T-helper 17 cell (primary cell): ENCODE data around the gene ATXN7L1. TPM values are rescaled to one million over a fixed set of nuclear protein-coding genes. Genes with fewer than 3 reads are reported as not detected.

Experiments used
- ATAC-seq: fragments of 150-1000 bp; cut with Tn5 transposase; 2 replicates; pipeline ENCODE4 v1.10.0; 2021; ENCODE audit warnings: mild to moderate bottlenecking, moderate library complexity
- DNase-seq, 3 donors: peaks; one replicate each; pipeline versions ENCODE4 v3.0.0 to v3.0.0-alpha.2; 2020 to 2021
- H3K9me3 ChIP-seq: one replicate; pipeline ENCODE4 v1.7.0; 2013; ENCODE audit warnings: low read length, mild to moderate bottlenecking; ENCODE audit not compliant: control insufficient read depth, poor library complexity, severe bottlenecking
- H3K27ac Mint-ChIP-seq: one replicate; pipeline ENCODE4 v1.8.0; 2022; ENCODE audit warnings: mild to moderate bottlenecking, moderate library complexity, mixed read lengths
- H3K27me3 Mint-ChIP-seq: one replicate; pipeline ENCODE4 v1.8.0; 2022; ENCODE audit warnings: mixed read lengths
- H3K36me3 Mint-ChIP-seq: one replicate; pipeline ENCODE4 v1.8.0; 2022; ENCODE audit warnings: low read depth, mixed read lengths
- H3K4me1 Mint-ChIP-seq: one replicate; pipeline ENCODE4 v1.8.0; 2022; ENCODE audit warnings: mild to moderate bottlenecking, mixed read lengths
- H3K4me3 Mint-ChIP-seq: one replicate; pipeline ENCODE4 v1.8.0; 2022; ENCODE audit warnings: mild to moderate bottlenecking, moderate library complexity, mixed read lengths
- total RNA-seq, 4 donors: library from RNA in 2 of 4; stranded (reverse) in 2 of 4; gene quantifications; one replicate each; pipeline ENCODE4 v1.2.3 and lab custom pipeline; 2022 to 2026

Gene ATXN7L1
- total RNA-seq, 2 donors from 2014 or later: 36.6 to 45.7 TPM

DNA sequence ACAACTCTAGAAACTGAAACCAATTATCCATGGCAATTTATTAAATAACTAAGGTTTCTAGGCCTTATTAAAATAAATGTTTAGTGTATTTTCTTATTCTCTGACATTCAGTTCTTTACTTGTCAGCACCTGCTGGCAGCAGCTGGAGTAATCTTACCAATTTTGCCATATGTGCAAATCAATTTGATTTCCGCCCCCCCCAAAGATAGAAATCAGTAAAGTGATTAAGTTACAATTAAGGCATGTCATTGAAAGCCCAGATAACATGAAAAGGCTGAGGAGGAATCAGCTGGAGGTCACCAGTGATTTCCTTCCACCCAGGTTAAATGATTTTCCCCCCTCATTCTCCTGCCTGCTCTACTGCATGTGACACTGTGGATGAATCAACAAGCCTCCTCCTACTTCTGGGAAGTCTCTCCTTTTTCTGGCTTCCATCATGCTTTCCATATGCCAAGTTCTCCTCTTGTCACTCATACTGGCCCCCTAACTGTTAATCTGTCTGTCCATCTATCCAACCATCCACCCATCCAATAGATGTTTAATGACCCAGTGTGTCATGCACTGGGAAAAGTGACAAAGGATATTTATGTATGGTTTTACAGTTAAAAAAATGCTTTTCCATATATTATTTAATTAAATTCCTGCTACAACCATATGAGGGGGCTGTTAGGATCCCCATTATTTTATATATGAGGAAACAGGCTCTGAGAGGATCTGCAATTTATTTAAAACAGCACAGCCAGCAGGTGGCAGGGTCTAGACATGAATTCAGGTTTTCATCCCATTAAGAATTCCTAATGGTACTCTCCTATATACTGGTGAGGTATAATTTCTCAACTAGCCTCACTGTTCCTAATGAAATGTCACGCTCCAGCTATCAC lies 116.5 kb downstream of the ATXN7L1 start:
- H3K27me3 Mint-ChIP-seq: no peaks in the 10 kb centered on the region
- no peaks in the 10 kb centered on the region for H3K9me3 ChIP-seq
- no peaks in the 10 kb centered on the region for H3K36me3 Mint-ChIP-seq
- H3K4me3 Mint-ChIP-seq: peak overlapping the region; percentile 61
- peaks cover 27% of the 10 kb centered on the region for H3K4me1 Mint-ChIP-seq
- peak overlapping the region; percentile 83 for H3K27ac Mint-ChIP-seq
- peak; percentile 30 for ATAC-seq
- DNase-seq: no peak

DNA sequence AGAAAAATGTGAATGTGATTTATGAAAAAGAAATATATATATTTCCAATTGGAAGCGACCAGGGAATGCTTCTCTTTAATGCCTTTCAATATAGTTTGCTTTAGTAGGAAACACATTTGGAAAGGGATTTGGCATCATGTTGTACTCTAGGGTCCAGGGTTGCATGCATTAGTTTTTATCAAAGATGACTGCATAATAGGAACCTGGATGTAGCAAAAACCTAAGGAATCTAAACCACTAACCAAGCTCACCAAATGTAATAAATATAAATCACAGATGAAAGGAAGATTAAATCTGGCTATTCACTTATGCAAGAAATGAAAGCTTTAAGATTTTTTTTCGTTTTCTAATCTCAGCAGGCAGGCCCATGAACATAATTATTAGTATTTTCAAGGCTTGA lies 120.0 kb downstream of the ATXN7L1 start:
- Mint-ChIP-seq H3K4me3 (no peak overlapping the region), H3K36me3 (no peaks in the 10 kb centered on the region), H3K4me1 (peaks cover 25% of the 10 kb centered on the region), H3K27me3 (no peaks in the 10 kb centered on the region), H3K27ac (no peak overlapping the region)
- ATAC-seq (no peak), DNase-seq (no peak)
- no peaks in the 10 kb centered on the region for H3K9me3 ChIP-seq

DNA sequence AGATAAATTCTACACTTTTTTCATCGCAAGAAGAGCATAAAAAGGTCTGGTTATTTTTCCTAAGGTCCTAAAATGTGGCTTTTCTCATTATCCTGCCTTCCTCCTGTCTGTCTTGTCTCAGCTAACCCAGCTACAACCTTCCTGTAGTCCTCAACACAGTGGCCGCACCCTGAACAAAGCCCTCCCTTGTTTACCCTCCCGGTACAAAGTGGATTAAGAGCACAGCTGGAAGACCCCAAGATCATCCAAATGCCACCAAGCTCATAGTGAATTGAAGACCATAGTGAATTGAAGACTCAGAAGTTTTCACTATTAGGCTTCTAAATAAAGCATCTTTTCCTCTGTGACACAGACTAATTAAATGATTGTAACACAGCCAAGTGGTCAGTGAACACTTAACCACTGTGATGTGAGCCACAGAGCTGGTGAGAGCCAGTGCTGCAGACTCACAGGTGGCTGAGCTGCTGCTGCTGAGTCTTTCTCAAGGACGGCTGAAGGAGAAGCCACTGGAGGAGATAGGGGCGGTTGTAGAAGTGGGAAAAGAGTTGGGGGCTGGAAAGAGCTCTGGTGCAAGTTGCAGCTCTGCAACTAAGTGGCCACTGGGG lies 123.6 kb downstream of the ATXN7L1 start:
- H3K4me3 Mint-ChIP-seq: no peak overlapping the region
- DNase-seq (no peak), ATAC-seq (no peak)
- no peaks in the 10 kb centered on the region for H3K27me3 Mint-ChIP-seq
- peaks cover 7% of the 10 kb centered on the region for H3K36me3 Mint-ChIP-seq
- H3K9me3 ChIP-seq: no peaks in the 10 kb centered on the region
- no peak overlapping the region for H3K27ac Mint-ChIP-seq
- peaks cover 10% of the 10 kb centered on the region for H3K4me1 Mint-ChIP-seq

DNA sequence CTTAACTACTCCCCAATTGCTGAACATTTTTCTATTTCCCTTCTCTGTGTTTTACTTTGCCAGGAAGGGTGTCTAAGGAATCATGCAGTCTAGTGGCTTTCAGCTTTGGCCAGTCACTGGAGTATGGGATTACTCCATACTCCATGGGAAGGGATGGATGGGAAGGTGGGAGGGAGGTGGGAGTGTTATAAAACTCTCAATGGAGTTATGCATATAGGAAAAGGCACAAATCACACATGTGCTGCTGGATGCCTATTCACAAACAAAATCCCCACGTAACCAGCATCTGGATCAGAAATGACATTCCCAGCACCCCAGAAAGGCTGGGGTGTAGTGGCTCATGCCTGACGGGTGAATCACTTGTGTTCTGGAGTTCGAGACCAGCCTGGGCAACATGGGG lies 125.3 kb downstream of the ATXN7L1 start:
- DNase-seq (no peak), ATAC-seq (no peak)
- Mint-ChIP-seq H3K27me3 (peaks cover 6% of the 10 kb centered on the region), H3K27ac (no peak overlapping the region), H3K4me1 (peaks cover 10% of the 10 kb centered on the region), H3K4me3 (no peak overlapping the region), H3K36me3 (peaks cover 7% of the 10 kb centered on the region)
- H3K9me3 ChIP-seq: no peaks in the 10 kb centered on the region

DNA sequence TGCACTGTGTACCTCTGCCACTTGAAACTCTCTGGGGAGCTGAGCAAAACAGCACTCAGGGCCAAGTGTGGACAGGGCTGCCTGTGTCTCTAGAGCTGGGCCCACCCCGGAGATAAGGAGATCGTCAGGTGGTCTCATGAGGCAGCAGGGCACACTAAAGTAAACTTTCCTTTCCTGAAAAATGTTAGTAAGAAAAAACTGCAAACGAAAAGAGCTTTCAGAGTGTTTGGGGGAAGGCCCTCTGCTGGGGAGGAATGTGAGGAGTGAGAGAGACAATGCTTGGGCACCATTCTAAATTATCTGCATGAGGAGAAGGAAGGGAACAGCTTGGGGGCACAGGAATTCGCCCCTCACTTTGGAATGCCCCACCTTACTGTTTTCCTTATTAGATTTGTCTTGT lies 127.7 kb downstream of the ATXN7L1 start:
- no peak overlapping the region for H3K27ac Mint-ChIP-seq
- H3K4me1 Mint-ChIP-seq: peaks cover 13% of the 10 kb centered on the region
- no peak for ATAC-seq
- H3K9me3 ChIP-seq: no peaks in the 10 kb centered on the region
- peaks cover 10% of the 10 kb centered on the region for H3K27me3 Mint-ChIP-seq
- peaks cover 10% of the 10 kb centered on the region for H3K36me3 Mint-ChIP-seq
- no peak for DNase-seq
- no peak overlapping the region for H3K4me3 Mint-ChIP-seq

DNA sequence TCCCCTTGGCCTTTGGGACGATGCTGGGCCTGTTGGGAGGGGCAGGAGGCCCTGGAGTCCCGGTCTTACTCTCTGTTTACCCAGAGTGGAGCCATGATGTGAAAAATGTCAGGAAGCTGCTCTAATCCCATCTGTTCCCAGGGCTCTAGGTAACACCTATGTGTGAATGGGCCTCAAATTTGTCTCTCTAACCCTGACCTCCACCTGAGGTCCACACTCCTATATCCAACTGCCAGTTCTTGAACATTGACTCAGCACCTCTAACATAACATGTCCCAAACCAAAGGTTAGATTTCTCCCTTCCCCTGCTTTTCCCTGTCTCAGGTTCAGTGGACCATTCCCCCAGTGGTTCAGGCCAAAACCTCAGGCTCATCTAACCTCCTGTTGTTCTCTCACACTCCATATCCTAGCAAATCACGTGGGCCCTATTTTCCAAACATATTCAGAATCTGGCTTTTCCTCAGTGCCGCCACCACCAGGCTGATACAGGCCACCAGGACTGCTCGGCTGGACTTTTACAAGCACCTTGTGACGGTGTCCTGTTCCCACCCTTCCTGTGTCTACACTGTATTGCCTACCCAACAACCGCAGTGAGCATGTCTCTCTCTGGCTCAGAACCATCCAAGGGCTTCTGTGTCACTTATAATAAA lies 130.6 kb downstream of the ATXN7L1 start:
- DNase-seq (no peak), ATAC-seq (no peak)
- H3K9me3 ChIP-seq: no peaks in the 10 kb centered on the region
- H3K4me3 Mint-ChIP-seq: no peak overlapping the region
- peaks cover 15% of the 10 kb centered on the region for H3K4me1 Mint-ChIP-seq
- peak overlapping the region; percentile 5 for H3K27ac Mint-ChIP-seq
- H3K36me3 Mint-ChIP-seq: peaks cover 8% of the 10 kb centered on the region
- peaks cover 10% of the 10 kb centered on the region for H3K27me3 Mint-ChIP-seq

DNA sequence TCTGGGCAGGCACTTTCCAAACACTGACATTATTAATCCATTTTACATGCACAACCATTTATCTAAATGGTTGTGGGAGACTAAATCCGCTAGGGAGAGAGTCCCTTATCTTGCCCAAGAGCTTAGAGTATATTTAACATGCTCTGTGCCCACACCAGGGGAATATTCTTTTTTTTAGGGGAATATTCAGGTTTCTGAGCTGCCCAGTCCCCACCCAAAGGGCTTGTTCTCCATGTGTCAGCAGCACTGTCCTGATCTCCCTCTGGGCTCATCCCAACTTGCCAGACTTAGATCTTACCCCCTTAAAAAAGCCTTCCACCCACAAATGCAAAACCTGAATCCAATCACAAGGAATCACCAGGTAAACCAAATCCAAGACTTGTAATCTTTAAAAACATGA lies 132.1 kb downstream of the ATXN7L1 start:
- H3K9me3 ChIP-seq: no peaks in the 10 kb centered on the region
- peaks cover 16% of the 10 kb centered on the region for H3K4me1 Mint-ChIP-seq
- H3K4me3 Mint-ChIP-seq: no peak overlapping the region
- DNase-seq (no peak), ATAC-seq (no peak)
- peaks cover 7% of the 10 kb centered on the region for H3K36me3 Mint-ChIP-seq
- H3K27me3 Mint-ChIP-seq: peaks cover 10% of the 10 kb centered on the region
- no peak overlapping the region for H3K27ac Mint-ChIP-seq

DNA sequence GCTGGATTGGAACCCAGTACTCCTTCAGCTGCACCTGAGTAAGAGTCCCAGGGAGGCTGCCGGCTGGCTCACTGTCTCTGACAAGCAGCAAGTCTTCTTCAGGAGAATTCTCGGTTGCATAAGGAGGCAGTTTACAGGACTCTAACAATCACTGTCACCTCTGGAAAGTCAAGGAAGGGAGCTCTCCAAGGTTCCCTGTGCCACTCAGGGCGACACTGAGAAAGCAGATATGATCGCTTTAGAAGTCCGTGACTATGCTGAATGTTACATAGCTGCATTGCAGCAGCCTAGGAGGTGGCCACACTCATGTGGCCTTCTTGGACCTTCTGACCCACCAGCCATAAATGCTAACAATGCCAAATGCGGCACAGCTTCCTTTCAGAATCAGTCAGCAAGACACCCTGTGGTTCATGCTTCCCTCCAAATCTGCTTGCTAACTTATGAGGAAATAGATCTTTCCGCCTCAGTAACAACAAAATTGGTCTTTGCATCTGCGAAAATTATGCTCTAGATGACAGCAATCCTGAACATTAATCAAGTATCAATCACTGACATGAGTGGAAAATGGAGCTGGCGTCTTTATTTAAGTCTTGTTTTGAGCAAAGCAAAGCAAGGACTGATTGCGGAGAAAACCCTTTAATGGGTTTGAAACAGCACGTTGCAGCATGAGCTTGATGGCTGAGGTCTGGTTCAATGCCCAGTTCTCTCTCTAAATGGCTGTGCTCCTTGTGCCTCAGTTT lies 132.9 kb downstream of the ATXN7L1 start:
- Mint-ChIP-seq H3K4me1 (peaks cover 17% of the 10 kb centered on the region), H3K27ac (no peak overlapping the region), H3K27me3 (peaks cover 10% of the 10 kb centered on the region), H3K4me3 (no peak overlapping the region), H3K36me3 (peaks cover 2% of the 10 kb centered on the region)
- ATAC-seq (no peak), DNase-seq (no peak)
- no peaks in the 10 kb centered on the region for H3K9me3 ChIP-seq

DNA sequence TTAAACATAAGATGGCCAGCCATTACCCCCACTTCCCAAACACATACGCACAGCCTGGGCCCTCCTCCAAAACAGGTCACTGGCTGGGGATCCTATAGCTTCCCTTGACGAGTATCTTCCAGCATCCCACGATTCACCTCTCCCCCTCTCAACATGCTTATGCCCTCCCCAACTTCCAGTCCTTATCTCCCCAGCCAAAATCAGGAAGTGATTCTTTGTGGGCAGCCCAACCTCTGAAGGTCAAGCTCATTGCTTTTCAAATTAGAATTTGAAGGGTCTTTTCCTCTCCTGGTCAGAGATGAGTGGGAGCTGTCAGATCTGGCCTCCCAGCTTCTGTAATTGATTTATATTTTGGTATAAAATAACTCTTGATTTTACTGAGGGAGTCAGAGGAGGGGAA lies 133.6 kb downstream of the ATXN7L1 start:
- no peak overlapping the region for H3K4me3 Mint-ChIP-seq
- H3K36me3 Mint-ChIP-seq: peaks cover 2% of the 10 kb centered on the region
- no peaks in the 10 kb centered on the region for H3K9me3 ChIP-seq
- peaks cover 21% of the 10 kb centered on the region for H3K4me1 Mint-ChIP-seq
- peaks cover 10% of the 10 kb centered on the region for H3K27me3 Mint-ChIP-seq
- peak overlapping the region; percentile 10 for H3K27ac Mint-ChIP-seq
- no peak for ATAC-seq
- DNase-seq: no peak

DNA sequence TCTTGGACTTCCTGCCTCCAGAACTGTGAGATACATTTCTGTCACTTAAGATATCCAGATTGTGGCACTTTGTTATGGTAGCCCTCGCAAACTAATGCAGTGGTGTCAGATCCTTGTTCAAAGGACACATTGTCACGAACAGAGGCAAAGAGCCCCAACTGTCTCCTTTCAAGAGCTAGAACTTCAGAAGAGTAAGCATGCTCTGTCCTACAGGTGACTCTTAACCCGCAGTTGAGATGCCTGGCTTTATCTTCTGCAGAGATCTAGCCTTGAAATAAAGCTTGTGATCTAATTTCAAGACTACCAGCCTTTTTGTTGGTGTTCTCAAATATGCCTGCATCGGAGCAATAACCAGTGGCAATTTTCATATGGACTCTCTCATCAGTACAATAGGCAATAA lies 134.4 kb downstream of the ATXN7L1 start:
- Mint-ChIP-seq H3K4me1 (peaks cover 21% of the 10 kb centered on the region), H3K27me3 (peaks cover 10% of the 10 kb centered on the region), H3K4me3 (no peak overlapping the region), H3K36me3 (peaks cover 2% of the 10 kb centered on the region), H3K27ac (no peak overlapping the region)
- no peaks in the 10 kb centered on the region for H3K9me3 ChIP-seq
- DNase-seq (no peak), ATAC-seq (no peak)

DNA sequence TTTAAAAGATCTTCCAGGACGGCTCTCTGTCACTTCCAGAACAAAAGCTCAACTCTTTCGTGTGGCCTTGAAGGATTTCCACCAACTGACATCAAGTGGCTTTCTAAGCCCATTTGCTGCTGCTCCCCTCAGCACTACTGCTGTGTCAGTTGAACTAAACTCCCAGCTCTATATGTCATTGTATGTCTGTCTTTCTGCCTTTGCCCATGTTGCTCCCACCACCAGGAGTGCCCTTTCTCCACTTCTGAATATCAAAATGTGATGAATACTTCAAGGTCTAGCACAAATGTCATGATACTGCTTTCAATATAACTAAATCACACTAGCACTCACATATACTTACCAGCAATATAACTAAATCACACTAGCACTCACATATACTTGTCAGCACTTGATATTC lies 138.3 kb downstream of the ATXN7L1 start:
- ATAC-seq (no peak), DNase-seq (no peak)
- Mint-ChIP-seq H3K27me3 (no peaks in the 10 kb centered on the region), H3K4me1 (peaks cover 15% of the 10 kb centered on the region), H3K4me3 (no peak overlapping the region), H3K36me3 (no peaks in the 10 kb centered on the region), H3K27ac (no peak overlapping the region)
- no peaks in the 10 kb centered on the region for H3K9me3 ChIP-seq

DNA sequence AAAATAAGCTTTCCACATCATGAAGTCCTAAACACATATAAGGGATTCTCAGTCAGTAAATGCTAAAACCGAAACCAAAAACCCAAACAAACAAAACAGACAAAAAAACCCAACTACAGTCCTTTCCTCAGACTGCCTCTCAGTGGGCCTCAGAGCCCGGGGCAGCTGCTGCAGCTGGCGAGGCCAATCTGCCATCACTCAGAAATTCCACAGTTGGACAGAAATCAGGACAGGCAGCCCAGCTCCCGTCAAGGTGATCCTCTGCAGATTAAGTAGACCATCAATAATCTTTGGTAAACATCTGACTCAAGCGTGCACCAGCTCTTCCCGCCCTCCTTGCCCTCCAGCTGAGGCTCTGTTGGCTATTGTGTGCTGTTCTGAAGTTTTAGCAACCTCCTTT lies 142.2 kb downstream of the ATXN7L1 start:
- DNase-seq (no peak), ATAC-seq (no peak)
- Mint-ChIP-seq H3K4me1 (peaks cover 10% of the 10 kb centered on the region), H3K27me3 (no peaks in the 10 kb centered on the region), H3K27ac (no peak overlapping the region), H3K4me3 (no peak overlapping the region), H3K36me3 (no peaks in the 10 kb centered on the region)
- H3K9me3 ChIP-seq: no peaks in the 10 kb centered on the region

DNA sequence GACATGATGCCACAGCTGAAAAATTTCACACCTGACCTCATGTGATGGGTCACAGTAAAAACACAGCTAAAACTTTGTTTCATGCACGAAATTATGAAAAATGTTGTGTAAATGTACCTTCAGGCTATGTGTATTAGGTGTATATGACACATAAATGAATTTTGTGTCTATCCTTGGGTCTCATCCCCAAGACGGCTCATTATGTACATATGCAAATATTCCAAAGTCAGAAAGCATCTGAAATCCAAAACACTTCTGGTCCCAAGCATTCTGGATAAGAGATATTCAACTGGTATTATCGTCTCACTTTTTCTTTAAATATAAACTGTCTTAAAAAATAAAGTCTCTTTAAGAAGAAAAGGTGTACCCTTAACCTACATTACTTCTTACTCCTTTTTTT lies 145.4 kb downstream of the ATXN7L1 start:
- Mint-ChIP-seq H3K27ac (no peak overlapping the region), H3K27me3 (no peaks in the 10 kb centered on the region), H3K36me3 (no peaks in the 10 kb centered on the region), H3K4me1 (peaks cover 3% of the 10 kb centered on the region), H3K4me3 (no peak overlapping the region)
- no peaks in the 10 kb centered on the region for H3K9me3 ChIP-seq
- ATAC-seq (no peak), DNase-seq (no peak)
